SH-SY5Y (cell line): Measurements from ENCODE around the gene ZNF605.

Experiments
- GATA2 ChIP-seq: IDR thresholded peaks from 2 replicates; pipeline ENCODE4 v1.6.1; 2011; ENCODE audit warnings: mild to moderate bottlenecking, low read depth, low read length
- GATA3 ChIP-seq: IDR thresholded peaks from 2 replicates; pipeline ENCODE4 v1.6.1; 2011; ENCODE audit warnings: low read depth, mild to moderate bottlenecking, low read length, moderate library complexity

DNA sequence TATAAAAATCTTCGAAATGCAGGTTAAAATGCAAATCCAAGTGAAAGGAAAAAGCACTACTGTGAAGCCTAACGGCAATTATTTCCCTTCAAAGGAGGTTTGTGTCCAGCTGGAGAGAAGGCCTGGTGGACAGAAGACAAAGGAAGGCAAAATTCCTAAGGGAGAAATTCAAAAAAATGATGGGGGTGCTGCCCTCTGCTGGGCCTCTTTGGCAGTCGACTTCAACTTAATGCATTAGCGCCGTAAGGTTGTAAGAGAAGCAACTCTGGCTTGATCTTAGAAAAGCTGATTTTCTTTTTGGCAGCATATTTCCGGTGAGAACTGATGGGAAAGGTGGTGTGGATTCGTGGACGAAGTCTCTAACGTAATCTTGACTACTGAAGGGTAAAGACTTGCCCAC lies 34.4 kb downstream of the ZNF605 start:
- TF ChIP-seq GATA2: no peak
- TF ChIP-seq GATA3: no peak
